Left renal pelvis (tissue), 4 donors: ENCODE data around the gene PDILT. TPM values are rescaled to one million over a fixed set of nuclear protein-coding genes. Genes with fewer than 3 reads are reported as not detected.
"Not testable (repeated sequence)": the region's sequence is repeated elsewhere in the genome, so short reads cannot be mapped to it uniquely, and the experiment has no call there.

ENCODE experiments used
- DNase-seq, 4 donors: peaks; one replicate each; pipeline ENCODE4 v3.0.0-alpha.2; 2013; ENCODE audit warnings: low read depth in 4 of 4, low spot score in 3 of 4
- polyA plus RNA-seq, 4 donors: library from polyadenylated mRNA; unstranded; fragments of 120-200 nt; gene quantifications; one replicate each; pipeline ENCODE4 v1.2.1, GENCODE V29; 2013; ENCODE audit not compliant: insufficient read length in 4 of 4

Gene PDILT
- under 1 TPM in 1 of 4 donors, not detected in 3; 0.10 TPM for polyA plus RNA-seq

DNA sequence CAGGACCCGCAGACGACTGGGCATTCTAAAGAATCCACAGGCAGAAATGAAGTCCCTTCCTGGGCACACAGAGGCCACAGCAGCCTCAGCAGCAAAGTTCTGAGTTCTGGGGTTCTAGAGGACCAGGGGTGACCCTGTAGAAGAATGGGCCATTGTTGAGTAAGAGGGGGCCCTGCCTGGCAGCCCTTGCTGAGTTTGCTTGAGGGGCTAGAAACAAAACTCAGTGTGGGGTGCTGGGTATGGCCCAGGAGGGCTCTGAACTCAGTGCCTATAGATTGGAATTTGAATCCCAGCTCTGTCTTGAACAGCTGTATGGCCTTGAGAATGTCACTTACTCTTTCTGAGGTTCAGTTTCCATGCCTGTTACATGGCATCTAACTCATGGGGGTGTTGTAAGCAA lies at the start of gene PDILT:
Gene PDILT, minus strand, starts transcription at position 101 of the 400 bp plus-strand sequence. CDS start 5,437 bp downstream, outside the sequence.
- no peak for DNase-seq

DNA sequence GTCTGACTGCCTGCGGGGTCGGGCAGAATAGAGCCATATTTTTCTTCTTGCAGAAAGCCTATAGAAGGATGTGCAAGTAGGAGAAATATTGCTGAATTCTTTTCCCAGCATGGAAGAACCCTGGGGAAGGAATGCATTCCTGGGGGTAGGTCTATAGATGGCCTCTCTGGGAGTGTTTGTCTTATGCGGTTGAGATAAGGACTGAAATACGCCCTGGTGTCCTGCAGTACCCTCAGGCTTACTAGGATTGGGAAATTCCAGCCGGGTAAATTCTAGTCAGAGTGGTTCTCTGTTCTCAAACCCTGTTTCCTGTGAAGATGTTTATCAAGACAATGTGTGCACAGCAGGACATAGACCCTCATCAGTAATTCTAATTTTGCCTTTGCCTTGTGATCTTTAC lies 49.1 kb upstream of the PDILT start:
- DNase-seq: not testable (repeated sequence)

DNA sequence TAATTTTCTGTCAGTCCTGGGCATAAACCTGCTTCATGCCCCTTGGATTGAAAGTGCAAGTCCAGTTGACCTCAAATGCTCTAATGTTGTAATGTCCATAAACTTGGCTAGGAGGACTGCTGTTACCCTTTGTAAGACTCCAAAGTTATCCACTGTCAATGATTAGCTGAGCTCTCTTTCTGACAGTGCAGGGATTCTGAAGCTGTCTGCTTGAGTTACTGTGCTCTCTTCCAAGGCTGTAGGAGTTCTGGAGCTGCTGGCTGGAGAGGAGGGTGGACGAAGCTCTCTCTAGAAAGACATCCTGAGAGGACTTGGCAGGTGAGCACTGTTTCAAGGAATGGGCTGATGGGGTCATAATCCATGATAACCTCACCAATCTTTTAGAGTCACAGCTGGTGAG lies 46.8 kb upstream of the PDILT start, which contains the start of gene ACSM2A:
Gene ACSM2A, plus strand, starts transcription at position 158 of the 400 bp plus-strand sequence. CDS start 8,594 bp downstream, outside the sequence.
- DNase-seq: not testable (repeated sequence)

- DNase-seq: not testable (repeated sequence)
Observed at GRCh38 chr16:20446652-20447393, 42.3 kb upstream of the PDILT start.

DNA sequence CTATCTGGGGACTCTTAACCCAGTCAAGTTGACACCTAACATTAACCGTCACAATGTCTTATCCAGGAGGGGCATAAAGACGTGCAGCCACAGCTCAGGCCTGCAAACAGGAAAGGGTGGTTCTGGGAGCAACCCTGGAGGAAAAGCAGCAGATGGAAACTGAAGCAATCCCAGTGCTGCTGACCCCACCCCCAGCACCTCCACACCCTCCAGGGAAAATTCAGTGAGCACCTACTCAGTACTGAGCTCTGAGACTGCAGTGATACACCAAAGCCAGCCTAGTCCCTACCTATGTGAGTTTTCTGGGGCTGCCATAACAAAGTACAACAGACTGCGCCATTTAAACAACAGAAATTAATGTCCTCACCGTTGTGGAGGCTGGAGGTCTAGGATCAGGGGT lies 37.3 kb upstream of the PDILT start:
- DNase-seq: not testable (repeated sequence)

- no peak for DNase-seq
Observed at GRCh38 chr16:20441191-20441590, 36.7 kb upstream of the PDILT start.

DNA sequence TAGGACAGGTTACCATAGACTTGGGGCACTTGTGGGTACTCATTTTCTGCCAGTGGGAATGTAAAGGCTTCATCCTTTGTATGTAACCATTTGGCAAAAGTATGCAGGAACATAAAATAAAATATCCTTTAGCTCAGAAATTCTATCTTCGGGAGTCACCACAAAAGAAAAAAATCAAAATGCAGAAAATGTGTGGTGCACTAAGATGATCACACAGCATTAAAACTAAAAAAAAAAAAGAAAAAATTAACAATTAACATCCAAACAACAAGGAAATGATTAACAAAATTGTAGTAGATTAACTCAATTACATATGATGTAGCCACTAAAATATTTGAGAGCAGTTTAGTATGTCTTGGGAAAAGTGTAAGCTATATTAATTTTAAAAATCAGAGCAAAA lies 36.2 kb upstream of the PDILT start:
- not testable (repeated sequence) for DNase-seq

DNA sequence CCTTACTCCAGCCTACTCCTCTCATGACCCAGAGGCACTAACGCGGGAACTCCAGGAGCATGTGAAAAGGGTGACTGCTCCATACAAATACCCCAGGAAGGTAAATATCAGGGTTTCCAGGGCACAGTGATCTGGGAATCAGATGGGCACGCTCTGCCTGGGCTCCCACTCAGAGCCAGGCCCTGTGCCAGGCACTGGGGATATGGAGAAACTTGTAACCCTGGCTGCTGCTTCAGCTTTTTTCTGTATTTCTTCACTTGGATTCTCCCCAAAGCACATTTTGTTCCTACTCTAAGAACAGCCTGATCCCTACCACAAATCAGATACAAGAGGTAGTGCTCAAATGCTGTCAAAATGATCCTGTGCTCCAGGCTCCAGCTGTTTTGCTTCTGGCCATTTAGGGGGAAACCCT lies 35.3 kb upstream of the PDILT start:
- not testable (repeated sequence) for DNase-seq

- not testable (repeated sequence) for DNase-seq
Observed at GRCh38 chr16:20438950-20439349, 34.4 kb upstream of the PDILT start.

GRCh38 chr16:20430948-20431347 lies 26.4 kb upstream of the PDILT start:
- no peak for DNase-seq

DNA sequence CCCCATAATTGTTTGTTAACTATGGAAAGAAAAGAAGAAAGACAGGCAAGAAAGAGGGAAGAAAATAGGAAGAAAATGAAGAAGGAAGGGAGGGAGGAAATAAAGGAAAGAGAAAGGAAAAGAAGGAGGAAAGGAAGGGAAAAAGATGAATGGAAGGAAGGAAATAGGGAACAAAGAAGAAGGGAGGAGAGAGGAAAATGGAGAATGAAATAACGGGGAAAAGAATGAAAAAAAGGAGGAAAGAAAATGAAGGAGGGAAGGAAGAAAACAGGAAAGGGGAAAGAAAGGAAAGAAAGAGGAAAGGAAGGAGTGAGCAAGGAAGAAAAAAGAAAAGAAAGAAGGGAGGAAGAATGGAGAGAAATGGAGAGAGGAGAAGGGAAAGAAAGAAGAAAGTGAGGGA lies 25.9 kb upstream of the PDILT start:
- not testable (repeated sequence) for DNase-seq

- DNase-seq: not testable (repeated sequence)
Observed at GRCh38 chr16:20429499-20429898, 25.0 kb upstream of the PDILT start.

DNA sequence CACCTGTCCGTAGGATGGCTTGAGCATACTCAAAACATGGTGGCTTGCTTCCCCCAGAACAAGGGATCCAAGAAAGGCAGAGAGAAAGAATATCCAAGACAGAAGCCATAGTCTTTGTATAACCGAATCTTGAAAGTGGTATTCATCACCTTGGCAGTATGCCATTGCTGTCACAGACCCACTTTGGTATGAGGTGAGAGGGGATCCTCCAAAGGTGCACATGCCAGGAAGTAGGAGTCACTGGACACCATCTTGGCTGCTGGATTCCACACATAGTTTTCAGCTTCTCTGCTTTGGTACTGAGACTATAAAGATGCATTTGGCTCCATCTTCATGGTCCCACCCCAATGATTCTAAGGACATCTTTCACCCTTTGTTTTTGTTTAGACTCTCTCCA lies 22.9 kb upstream of the PDILT start:
- not testable (repeated sequence) for DNase-seq

DNA sequence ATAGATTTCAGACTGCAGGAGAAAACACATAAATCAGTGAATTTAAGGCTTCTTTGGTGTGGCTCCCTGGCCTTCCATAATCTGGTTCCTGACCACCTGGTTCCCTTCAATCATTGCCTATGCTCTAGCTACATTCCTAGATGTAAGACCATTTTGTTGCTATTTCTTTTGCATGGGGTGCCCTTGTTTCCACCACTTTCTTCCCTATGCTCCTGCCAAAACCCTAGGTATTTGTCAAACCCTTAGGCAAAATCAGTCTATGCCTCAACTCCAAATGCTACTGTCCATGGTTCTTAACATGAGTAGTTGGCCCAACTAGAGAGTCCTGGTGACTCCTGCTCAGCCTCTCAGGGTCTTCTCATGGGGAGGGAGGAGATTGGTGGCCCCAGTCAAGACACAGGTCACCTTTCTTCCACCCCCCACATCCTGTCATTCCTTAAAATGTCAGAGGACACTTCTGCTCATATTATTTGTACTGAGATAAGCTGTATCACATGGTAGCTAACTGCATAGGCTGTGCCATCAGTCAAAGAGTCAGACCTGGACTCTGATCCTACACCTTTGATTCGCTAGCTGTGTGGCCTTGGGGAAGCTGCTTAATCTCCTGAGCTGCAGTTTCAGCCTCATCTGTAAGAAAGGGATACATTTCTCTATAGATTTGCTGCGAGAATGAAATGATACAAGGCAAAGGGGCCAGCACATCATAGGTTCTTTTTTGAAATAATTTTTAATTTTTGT lies 19.8 kb upstream of the PDILT start:
- no peak for DNase-seq

- not testable (repeated sequence) for DNase-seq
Observed at GRCh38 chr16:20423772-20424128, 19.2 kb upstream of the PDILT start.

- DNase-seq: not testable (repeated sequence)
Observed at GRCh38 chr16:20421748-20422147, 17.2 kb upstream of the PDILT start.

DNA sequence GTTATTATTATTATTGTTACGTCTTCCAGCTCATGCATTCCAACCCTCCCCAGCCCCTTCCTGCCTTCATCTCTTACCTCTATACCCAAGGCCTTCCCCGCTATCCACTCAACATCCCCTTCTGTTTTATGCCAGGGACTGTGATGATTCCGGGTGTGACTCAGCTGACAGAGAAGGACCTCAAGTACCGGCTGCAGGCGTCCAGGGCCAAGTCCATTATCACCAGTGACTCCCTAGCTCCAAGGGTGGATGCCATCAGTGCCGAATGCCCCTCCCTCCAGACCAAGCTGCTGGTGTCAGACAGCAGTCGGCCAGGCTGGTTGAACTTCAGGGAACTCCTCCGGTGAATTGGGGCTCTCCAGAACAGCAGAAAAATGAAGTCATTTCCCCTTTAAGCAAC lies 14.6 kb upstream of the PDILT start:
- DNase-seq: not testable (repeated sequence)

DNA sequence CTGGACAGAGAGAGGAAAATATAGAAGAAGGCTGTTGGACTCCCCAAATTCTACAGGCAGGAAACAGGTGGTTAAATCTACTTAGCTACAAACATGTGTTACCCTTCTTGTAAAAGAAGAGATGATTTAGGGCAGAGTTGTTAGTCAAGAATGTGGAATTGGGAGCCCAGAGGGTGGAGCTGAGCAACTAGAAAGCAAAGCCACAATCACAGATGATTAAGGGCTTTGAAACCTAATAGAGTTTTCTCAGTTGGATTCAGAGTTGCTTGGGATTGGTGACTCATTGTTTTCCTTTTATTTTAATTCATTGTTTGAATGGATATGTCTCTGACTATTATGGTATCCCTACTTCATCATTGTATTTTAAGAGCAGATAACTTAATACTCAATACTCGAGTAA lies 11.0 kb upstream of the PDILT start:
- no peak for DNase-seq

DNA sequence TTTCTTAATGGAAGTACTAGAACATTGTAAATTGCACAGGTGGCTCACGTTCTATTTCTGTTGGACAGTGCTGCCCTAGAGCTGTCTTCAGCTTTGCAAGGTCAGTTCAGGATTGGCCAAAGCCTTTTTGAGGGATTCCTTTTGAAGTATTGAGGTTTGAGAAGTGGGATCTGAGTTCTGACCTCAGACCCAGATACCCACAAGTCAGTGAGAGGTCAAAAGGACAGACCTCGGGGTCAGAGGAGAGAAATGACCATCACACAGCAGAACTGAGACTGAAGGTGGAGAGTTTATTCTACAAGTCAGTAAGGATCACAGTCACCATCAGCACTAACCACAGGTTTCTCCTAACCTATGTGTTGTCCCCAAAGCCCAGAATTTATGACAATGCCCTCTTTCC lies 6.5 kb upstream of the PDILT start:
- no peak for DNase-seq

- DNase-seq: no peak
Observed at GRCh38 chr16:20410121-20410723, 5.7 kb upstream of the PDILT start.

- DNase-seq: no peak
Observed at GRCh38 chr16:20409398-20410120, 5.0 kb upstream of the PDILT start, which contains the start of gene ACSM5. TSS of gene ACSM5 (plus strand) at chr16:20409534. CDS start at chr16:20411485, 1,951 bp downstream.
